ENCODE measurements around the gene TGFBR3. TPM values are rescaled to one million over a fixed set of nuclear protein-coding genes. Genes with fewer than 3 reads are reported as not detected.

Gene TGFBR3
- total RNA-seq, 2 experiments from 2014 or later: 4.4 to 4.7 TPM

DNA sequence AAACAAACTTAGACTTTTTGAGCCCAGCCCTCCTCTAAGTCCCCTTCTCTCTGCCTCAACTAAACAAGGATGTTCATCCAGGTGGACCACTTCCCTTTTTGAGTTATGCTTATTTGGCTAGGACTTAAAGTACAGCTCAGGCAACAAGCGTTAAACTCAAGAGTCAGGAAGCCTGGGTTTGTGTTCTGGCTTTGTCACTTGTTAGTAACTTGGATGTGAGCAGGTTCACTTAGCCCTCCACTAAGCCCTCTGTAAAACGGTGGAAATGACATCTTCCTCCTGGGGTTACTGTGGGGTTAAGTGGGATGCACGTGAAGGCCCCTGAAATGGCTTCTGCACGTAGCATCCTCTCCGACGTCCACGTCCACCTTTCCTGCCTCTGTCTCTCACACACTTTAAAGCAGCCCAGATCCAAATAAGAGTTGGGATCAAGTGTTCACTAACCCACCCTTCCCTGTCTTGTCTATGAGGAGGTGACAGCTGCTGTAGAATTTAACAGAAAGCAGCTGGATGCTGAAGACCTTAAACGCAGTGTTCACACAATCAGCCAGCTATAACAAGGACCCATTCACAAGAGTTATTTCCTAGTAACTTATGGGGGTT, 152.7 kb downstream of the TGFBR3 start:
- Mint-ChIP-seq H3K36me3 (peaks cover 3% of the 10 kb centered on the region), H3K9me3 (no peaks in the 10 kb centered on the region), H3K27me3 (no peaks in the 10 kb centered on the region), H3K27ac (no peak overlapping the region), H3K4me3 (no peak overlapping the region), H3K4me1 (peaks cover 35% of the 10 kb centered on the region)
- DNase-seq: no peak

DNA sequence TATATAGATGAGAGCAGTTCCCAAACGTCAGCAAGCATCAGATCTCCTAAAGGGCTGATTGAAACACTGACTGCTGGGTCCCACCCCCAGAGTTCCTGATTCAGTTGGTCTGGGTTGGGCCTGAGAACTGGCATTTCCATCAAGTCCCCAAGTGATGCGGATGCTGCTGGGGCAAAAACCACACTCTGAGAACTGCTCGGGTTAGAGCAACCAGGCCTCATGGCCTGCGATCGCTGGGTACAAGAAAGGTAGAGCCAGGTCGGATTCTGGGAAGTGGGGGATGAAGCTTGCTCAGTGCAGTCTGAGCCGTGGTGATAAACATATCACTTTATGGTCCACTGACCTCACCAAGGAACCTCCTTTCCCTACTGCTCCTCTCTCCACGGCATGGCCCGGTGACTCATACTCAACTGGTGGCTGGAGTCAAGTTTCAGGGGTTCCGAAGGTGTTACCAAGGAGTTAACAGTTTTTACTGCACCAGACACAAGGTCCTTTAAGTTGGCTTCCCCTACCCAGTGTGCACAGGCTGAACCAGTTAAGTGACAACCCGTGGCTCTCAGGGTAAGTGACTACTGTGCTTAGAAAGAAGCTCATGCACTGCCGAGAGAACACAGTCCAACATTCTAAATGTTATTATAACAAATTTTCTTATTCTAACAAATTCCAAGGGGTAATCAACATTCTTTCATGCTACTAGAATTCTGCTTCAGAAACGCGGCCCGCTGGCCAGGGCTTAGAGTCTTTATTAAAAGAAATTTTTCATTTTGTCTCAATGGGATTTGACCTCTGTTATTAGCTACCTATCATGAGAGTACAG, 153.5 kb downstream of the TGFBR3 start:
- peaks cover 35% of the 10 kb centered on the region for H3K4me1 Mint-ChIP-seq
- no peak overlapping the region for H3K4me3 Mint-ChIP-seq
- H3K27ac Mint-ChIP-seq: peak overlapping the region; percentile 84
- peaks cover 3% of the 10 kb centered on the region for H3K36me3 Mint-ChIP-seq
- no peaks in the 10 kb centered on the region for H3K9me3 Mint-ChIP-seq
- peak; percentile 40 for DNase-seq
- H3K27me3 Mint-ChIP-seq: no peaks in the 10 kb centered on the region

DNA sequence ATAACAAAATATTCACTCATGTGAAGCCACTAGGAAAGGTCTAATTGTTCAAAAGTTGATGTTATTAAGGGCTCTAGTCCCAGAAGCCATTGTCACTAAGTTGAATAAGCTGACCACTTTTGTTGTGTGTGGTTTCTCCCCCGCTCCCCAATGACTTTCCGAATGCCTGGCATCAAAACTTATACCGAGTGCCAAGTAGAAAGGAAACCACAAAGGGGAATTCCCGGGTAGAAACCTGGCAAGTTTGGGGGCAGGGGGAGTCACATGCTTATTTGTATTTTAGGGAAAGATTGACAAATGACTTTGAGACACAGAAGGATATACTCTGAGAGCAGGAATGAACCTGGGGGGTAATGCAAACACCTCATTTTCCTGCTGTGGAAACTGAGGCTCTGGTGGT, 154.1 kb downstream of the TGFBR3 start:
- no peaks in the 10 kb centered on the region for H3K27me3 Mint-ChIP-seq
- H3K27ac Mint-ChIP-seq: peak overlapping the region; percentile 84
- DNase-seq: peak; percentile 62
- peaks cover 35% of the 10 kb centered on the region for H3K4me1 Mint-ChIP-seq
- H3K36me3 Mint-ChIP-seq: peaks cover 3% of the 10 kb centered on the region
- no peaks in the 10 kb centered on the region for H3K9me3 Mint-ChIP-seq
- no peak overlapping the region for H3K4me3 Mint-ChIP-seq

DNA sequence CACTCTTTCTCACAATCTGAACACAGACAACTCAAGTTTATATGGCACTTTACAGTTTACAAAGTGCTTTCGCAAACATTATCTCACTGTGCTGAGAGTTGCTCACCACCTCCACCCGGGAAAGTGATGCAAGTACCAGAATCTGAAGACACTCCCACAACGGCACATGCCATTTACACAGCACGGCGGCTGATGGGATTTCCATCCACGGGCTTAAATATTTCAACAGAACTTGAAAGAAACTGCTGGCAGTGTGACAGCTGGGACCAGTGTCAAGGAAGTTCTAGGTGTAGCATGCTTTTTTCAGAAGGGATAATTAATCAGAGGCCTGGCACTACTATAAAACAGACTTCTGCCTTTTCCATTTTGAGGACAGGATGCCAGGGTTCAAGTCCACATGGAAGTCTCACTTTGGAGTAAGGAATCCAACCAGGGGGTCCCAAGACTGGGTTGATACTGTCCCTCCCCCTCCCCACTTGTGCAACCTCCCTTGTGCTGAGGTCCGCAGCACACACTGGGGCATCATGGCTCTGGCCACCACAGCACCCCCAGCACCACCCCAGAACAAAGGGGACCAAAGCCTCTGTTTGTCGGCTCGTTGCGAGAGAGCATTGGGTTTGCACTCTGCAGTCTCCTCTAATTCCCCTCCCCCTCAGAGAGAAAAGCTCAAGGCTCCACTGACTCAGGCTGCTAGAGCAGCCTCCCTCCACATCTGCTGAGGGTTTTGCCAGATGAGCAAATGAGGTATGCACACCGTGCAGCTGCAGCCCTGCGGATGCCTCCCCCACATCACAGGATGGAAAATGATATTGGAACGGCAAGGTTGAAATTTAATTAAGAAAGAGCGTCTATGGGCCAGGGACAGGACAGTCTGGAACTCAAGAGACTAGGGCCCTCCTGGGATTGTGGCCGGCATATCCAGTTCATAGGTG, 154.9 kb downstream of the TGFBR3 start:
- H3K36me3 Mint-ChIP-seq: peaks cover 3% of the 10 kb centered on the region
- H3K4me3 Mint-ChIP-seq: no peak overlapping the region
- H3K27me3 Mint-ChIP-seq: no peaks in the 10 kb centered on the region
- H3K9me3 Mint-ChIP-seq: no peaks in the 10 kb centered on the region
- H3K4me1 Mint-ChIP-seq: peaks cover 35% of the 10 kb centered on the region
- peak overlapping the region; percentile 84 for H3K27ac Mint-ChIP-seq
- DNase-seq: peak; percentile 38

DNA sequence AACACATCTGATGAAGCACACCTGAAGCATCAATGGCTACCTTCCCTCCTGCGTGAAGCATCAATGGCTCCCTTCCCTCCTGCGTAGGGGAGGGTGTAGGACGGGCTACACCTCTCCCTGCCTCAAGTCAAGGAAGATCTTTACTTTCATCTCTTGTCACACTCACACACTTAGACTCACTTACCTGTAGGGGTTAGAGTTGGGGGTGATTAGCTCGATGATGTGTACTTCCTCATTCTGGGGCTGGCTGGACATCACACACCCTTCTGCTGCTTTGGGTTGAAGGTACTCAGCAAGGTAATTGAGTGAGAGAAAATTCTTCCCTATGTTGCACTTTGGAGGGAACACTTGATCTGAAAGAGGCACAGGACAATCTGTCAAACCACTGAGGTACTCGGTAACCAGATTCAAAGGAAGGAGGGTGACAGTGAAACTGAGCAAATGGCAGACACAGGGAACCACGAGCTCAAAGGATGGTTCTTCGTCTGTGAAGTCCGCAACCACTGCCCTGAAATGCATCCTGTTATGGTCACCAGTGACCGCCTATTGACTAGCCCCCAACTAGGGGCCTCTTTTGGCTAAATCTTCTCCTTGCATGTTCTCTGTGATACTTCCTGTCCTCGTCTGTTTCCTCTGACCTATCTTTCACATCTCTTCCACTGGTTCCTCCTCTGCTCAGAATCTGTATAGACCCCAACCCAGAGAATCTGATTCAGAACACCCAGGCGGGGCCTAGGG, 156.2 kb downstream of the TGFBR3 start:
- H3K27ac Mint-ChIP-seq: no peak overlapping the region

DNA sequence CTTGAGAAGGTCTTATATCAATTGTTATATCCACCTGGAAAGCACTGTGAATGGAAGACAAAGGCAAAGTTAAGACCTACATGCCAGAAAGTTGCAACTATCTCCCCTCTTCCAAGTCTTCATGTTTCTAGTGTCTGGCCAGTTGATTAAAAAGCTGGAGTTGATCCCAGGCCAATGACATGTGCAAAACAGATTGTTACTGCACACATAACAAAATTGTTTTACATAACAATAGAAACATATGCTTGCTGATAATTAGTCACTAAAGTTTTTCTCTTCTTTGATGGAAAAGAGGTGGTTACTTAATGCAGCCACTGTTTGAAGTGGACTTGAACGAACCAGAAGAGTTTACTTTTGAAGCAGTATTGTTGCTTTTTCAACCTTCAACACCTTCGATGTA, 158.2 kb downstream of the TGFBR3 start:
- Mint-ChIP-seq H3K9me3 (no peaks in the 10 kb centered on the region), H3K36me3 (no peaks in the 10 kb centered on the region), H3K4me3 (no peak overlapping the region), H3K4me1 (peaks cover 33% of the 10 kb centered on the region), H3K27me3 (no peaks in the 10 kb centered on the region), H3K27ac (no peak overlapping the region)
- DNase-seq: no peak

More for the DNA sequence above, 156.2 kb downstream of the TGFBR3 start:
- DNase-seq: no peak
- H3K4me1 Mint-ChIP-seq: peaks cover 35% of the 10 kb centered on the region
- H3K27me3 Mint-ChIP-seq: no peaks in the 10 kb centered on the region
- H3K9me3 Mint-ChIP-seq: no peaks in the 10 kb centered on the region
- peaks cover 3% of the 10 kb centered on the region for H3K36me3 Mint-ChIP-seq
- no peak overlapping the region for H3K4me3 Mint-ChIP-seq

DNA sequence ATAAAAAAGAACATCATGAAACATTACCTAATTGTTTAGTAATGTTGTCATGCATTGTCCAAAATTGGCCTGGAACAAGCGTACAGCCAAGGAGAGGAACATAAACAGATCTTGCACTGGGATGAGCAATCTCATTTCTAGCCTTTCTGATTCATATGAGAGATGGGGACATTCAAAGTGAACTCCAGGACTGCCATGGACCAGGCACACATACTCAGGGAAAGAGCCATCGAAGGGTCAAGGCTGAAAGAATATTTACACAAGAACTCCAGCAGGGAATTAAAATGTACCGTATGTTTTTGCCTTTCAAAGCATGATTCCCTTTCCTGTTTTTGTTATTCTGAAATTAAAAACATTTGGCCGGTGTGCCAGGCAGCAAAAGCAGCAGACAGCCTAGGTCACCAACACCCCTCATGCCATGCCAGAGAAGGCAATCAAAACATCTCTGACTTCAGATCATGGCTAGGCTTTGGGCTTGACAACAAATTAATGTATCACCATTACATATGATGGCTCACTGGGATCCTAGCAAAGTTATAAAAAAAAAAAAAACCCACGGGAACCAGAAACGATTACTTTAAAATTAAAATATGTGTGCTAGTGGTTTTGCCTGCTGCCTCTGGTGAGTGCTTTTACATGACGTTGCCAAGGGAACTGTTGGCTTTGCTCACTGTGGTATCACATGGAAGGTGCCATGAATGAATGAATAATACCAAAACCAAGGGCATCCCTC, 159.8 kb downstream of the TGFBR3 start:
- DNase-seq: no peak
- Mint-ChIP-seq H3K27ac (no peak overlapping the region), H3K27me3 (no peaks in the 10 kb centered on the region), H3K4me3 (no peak overlapping the region), H3K36me3 (no peaks in the 10 kb centered on the region), H3K4me1 (peaks cover 17% of the 10 kb centered on the region), H3K9me3 (no peaks in the 10 kb centered on the region)

DNA sequence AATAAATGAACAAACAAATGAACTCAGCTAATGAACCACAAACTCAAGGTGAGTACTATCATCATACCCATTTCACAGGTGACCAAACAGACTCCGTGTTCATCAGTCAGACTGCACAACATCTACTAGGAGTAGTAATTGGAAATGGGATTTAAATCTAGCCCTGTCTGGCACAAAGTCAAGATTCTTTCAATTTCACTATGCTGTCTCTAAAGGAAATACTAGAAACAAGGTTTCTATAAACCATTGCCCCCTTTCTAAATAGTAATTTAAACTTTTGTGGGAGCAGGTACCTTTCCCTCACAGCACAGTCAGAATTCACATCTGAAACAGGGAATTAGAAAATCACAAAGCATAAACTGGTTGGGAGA, 160.3 kb downstream of the TGFBR3 start:
- Mint-ChIP-seq H3K4me1 (peaks cover 12% of the 10 kb centered on the region), H3K4me3 (no peak overlapping the region), H3K36me3 (no peaks in the 10 kb centered on the region), H3K27ac (no peak overlapping the region), H3K9me3 (no peaks in the 10 kb centered on the region), H3K27me3 (no peaks in the 10 kb centered on the region)
- no peak for DNase-seq

DNA sequence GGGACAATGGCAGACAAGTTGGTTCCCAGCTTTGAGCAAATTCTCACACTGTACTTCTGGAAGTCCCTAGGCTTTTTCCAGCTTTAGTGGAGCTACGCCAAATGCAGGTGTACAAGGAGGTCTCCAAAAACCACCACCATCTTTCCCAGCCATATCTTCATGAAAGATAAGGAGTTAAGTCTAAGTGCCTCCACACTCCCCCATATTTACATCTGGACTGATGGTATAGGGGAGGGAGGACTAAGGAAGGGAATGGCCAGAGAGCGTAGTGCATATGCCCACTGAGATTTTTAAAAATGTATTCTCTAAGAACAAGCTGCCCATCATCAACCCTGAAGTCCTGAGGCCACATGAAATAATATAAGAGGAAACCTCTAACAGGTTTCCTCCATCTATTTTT, 161.3 kb downstream of the TGFBR3 start:
- H3K36me3 Mint-ChIP-seq: no peaks in the 10 kb centered on the region
- no peak for DNase-seq
- H3K4me3 Mint-ChIP-seq: no peak overlapping the region
- no peaks in the 10 kb centered on the region for H3K27me3 Mint-ChIP-seq
- peaks cover 2% of the 10 kb centered on the region for H3K4me1 Mint-ChIP-seq
- no peaks in the 10 kb centered on the region for H3K9me3 Mint-ChIP-seq
- no peak overlapping the region for H3K27ac Mint-ChIP-seq

DNA sequence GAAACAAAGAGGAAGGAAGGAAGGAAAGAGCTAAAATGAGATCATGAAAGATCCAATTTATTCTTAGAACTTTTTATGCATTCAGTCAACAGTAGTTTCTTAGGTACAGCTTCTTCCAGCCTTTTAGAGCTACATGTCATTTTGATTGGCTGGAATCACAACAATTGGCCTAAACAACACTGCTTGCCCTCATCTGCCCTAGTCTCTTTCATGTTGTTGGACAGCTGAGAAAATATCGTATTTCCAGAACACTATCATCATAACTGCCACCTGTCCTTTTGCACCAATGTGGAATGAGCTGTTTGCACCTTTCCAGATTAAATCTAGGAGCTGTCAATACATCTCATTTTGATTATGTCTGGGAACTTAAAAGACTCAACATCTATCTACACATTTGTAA, 161.7 kb downstream of the TGFBR3 start:
- no peaks in the 10 kb centered on the region for H3K9me3 Mint-ChIP-seq
- no peak for DNase-seq

DNA sequence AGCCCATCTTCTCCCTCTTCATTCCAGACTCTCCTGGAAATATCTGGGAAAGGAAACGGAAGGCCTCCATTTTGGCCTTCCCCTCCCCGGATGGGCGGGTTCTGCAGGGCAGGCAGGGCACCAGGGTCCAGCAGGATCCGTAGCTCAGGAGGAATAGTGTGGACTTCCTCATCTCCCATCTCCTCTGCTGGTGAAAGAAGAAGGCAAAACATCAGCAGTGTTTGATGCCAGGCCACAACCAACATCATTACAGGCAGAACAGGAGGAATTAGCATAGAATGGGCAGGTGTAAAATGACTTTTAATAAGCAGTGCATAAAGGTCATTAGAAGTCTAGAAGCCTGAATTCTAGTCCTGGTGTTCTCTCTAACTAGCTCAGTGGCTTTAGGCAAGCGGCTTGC, 165.9 kb downstream of the TGFBR3 start:
- no peak for DNase-seq
- H3K27ac Mint-ChIP-seq: no peak overlapping the region

More for the DNA sequence above, 161.7 kb downstream of the TGFBR3 start:
- Mint-ChIP-seq H3K27me3 (no peaks in the 10 kb centered on the region), H3K4me1 (no peaks in the 10 kb centered on the region), H3K27ac (no peak overlapping the region), H3K36me3 (no peaks in the 10 kb centered on the region), H3K4me3 (no peak overlapping the region)

DNA sequence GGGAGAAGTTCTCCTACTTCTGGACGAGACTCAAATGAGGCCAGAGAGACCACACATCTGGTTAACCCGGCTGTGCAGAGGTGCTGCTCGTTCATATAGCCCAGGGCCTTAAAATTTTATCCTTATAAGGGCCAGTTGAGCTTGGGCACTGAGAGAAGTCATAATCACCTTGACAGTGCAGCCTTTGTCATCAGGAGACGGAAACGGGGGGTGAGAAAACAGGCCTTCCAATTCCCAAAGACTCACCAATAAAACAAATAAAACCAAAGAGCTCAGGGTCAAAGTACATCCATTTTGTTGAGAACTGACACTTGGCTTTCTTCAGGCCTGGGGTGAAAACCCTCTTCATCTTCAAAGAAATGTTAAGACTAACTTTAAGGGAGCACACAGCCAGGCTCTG, 167.1 kb downstream of the TGFBR3 start:
- no peak overlapping the region for H3K4me3 Mint-ChIP-seq
- H3K36me3 Mint-ChIP-seq: peaks cover 4% of the 10 kb centered on the region
- H3K27me3 Mint-ChIP-seq: no peaks in the 10 kb centered on the region
- H3K27ac Mint-ChIP-seq: no peak overlapping the region
- DNase-seq: no peak
- no peaks in the 10 kb centered on the region for H3K9me3 Mint-ChIP-seq
- H3K4me1 Mint-ChIP-seq: peaks cover 4% of the 10 kb centered on the region

More for the DNA sequence above, 165.9 kb downstream of the TGFBR3 start:
- peaks cover 4% of the 10 kb centered on the region for H3K4me1 Mint-ChIP-seq
- no peak overlapping the region for H3K4me3 Mint-ChIP-seq
- no peaks in the 10 kb centered on the region for H3K27me3 Mint-ChIP-seq
- H3K9me3 Mint-ChIP-seq: no peaks in the 10 kb centered on the region
- H3K36me3 Mint-ChIP-seq: peaks cover 4% of the 10 kb centered on the region

DNA sequence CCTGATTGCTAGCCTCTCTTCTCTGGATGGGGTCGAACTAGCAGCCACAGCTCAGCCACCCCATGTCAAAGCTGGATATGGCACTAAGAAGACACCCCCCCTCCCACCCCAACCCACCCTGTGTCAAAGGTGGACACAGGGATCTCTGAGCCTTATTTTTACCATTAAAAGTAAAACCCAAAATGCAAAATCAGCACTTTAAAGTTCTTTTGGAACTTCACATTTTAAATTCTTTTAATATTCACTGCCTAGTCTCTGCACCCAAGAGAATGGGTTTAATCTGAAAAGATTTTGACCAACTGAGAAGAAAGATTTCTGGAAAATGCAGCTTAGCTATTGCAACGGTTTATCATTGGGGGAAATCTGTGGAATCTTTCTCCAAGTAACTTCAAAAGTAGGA, 167.6 kb downstream of the TGFBR3 start:
- no peak overlapping the region for H3K27ac Mint-ChIP-seq
- H3K4me1 Mint-ChIP-seq: peaks cover 8% of the 10 kb centered on the region
- no peaks in the 10 kb centered on the region for H3K27me3 Mint-ChIP-seq

DNA sequence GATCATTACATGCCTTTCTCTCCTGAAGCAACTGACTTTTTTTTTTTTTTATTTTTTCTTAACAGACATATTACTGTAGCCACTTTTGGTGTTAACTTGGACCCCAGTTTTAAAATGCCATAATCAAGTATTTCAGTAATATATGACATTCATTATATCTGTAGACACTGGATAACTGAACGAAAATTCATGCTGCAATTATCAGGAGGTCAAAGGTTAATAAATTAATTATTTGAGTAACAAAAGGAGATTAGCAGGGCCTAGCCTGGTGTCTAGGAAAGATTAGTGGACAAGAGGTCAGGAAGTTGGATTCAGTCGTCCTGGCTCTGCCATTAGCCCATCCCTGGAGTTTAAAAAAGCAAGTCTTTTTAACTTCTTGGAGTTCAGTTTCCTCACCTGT, 168.1 kb downstream of the TGFBR3 start:
- no peak overlapping the region for H3K27ac Mint-ChIP-seq

More for the DNA sequence above, 167.6 kb downstream of the TGFBR3 start:
- Mint-ChIP-seq H3K9me3 (no peaks in the 10 kb centered on the region), H3K36me3 (peaks cover 4% of the 10 kb centered on the region), H3K4me3 (no peak overlapping the region)
- DNase-seq: no peak

More for the DNA sequence above, 168.1 kb downstream of the TGFBR3 start:
- peaks cover 4% of the 10 kb centered on the region for H3K36me3 Mint-ChIP-seq
- no peak overlapping the region for H3K4me3 Mint-ChIP-seq
- H3K9me3 Mint-ChIP-seq: no peaks in the 10 kb centered on the region
- no peak for DNase-seq
- peaks cover 13% of the 10 kb centered on the region for H3K4me1 Mint-ChIP-seq
- H3K27me3 Mint-ChIP-seq: no peaks in the 10 kb centered on the region

Measured in activated naive CD8-positive, alpha-beta T cell treated with anti-CD3 and anti-CD28 coated beads for 36 hours (primary cell).